IMR-90 (cell line): ENCODE data around the gene ABCA4.

ENCODE experiments used
- CEBPB ChIP-seq: IDR thresholded peaks from 2 replicates; pipeline ENCODE4 v1.6.1; 2012; ENCODE audit warnings: low read depth, low read length, improper control_type of control experiment
- CTCF ChIP-seq: conservative IDR thresholded peaks from 2 replicates; pipeline ENCODE4 v1.5.1; 2012; ENCODE audit warnings: mild to moderate bottlenecking, low read depth, low read length, improper control_type of control experiment
- ELK1 ChIP-seq: fragments of 150-350 bp; IDR thresholded peaks from 2 replicates; pipeline ENCODE4 v1.6.1; 2016; ENCODE audit warnings: low read depth, mild to moderate bottlenecking, low read length, moderate library complexity, borderline replicate concordance
- FOS ChIP-seq: fragments of 150-350 bp; IDR thresholded peaks from 2 replicates; pipeline ENCODE4 v1.6.1; 2016; ENCODE audit warnings: low read depth, low read length
- MAFK ChIP-seq: IDR thresholded peaks from 2 replicates; pipeline ENCODE4 v1.6.1; 2012; ENCODE audit warnings: low read depth, low read length, improper control_type of control experiment
- MXI1 ChIP-seq: IDR thresholded peaks from 2 replicates; pipeline ENCODE4 v1.6.1; 2012; ENCODE audit warnings: low read depth, mild to moderate bottlenecking, low read length, moderate library complexity, borderline replicate concordance
- POLR2A ChIP-seq: IDR thresholded peaks from 2 replicates; pipeline ENCODE4 v1.6.1; 2012; ENCODE audit warnings: mild to moderate bottlenecking, low read depth, low read length
- RAD21 ChIP-seq: IDR thresholded peaks from 2 replicates; pipeline ENCODE4 v1.6.1; 2012; ENCODE audit warnings: low read length, improper control_type of control experiment
- RFX5 ChIP-seq: IDR thresholded peaks from 2 replicates; pipeline ENCODE4 v1.8.0; 2012; ENCODE audit warnings: low read depth, mild to moderate bottlenecking, low read length, moderate library complexity
- SMC3 ChIP-seq: fragments of 150-350 bp; IDR thresholded peaks from 2 replicates; pipeline ENCODE4 v1.6.1; 2016; ENCODE audit warnings: low read depth, mild to moderate bottlenecking, antibody characterized with exemption, low read length, moderate library complexity
- USF2 ChIP-seq: fragments of 150-350 bp; IDR thresholded peaks from 2 replicates; pipeline ENCODE4 v1.6.1; 2017; ENCODE audit warnings: mild to moderate bottlenecking, antibody characterized with exemption, low read length, low read depth

GRCh38 chr1:94124538-94124937 lies 3.6 kb upstream of the ABCA4 start:
- TF ChIP-seq FOS = no peak
- TF ChIP-seq POLR2A = no peak
- TF ChIP-seq CTCF = no peak
- TF ChIP-seq USF2 = no peak
- TF ChIP-seq SMC3 = no peak
- no peak for TF ChIP-seq RAD21
- TF ChIP-seq ELK1 = no peak
- TF ChIP-seq RFX5 = no peak
- no peak for TF ChIP-seq CEBPB
- TF ChIP-seq MAFK = no peak
- TF ChIP-seq MXI1 = no peak
